Lower lobe of right lung (tissue), 2 donors: Measurements from ENCODE around the gene SYTL2. TPM values are rescaled to one million over a fixed set of nuclear protein-coding genes. Genes with fewer than 3 reads are reported as not detected.
A peak's percentile ranks its signal among the peaks of the same experiment; 100 is the strongest.
"Not testable (repeated sequence)": the region's sequence is repeated elsewhere in the genome, so short reads cannot be mapped to it uniquely, and the experiment has no call there.

Source experiments
- ATAC-seq, 2 donors: fragments of 200-7000 bp; cut with Tn5 transposase; one replicate each; pipeline ENCODE4 v1.9.1; 2020 to 2022; ENCODE audit warnings: mild to moderate bottlenecking in 2 of 2, moderate library complexity in 2 of 2
- DNase-seq: peaks from one replicate; pipeline ENCODE4 v3.0.0-alpha.2; 2020
- H3K27ac ChIP-seq: fragments of 200-600 bp; one replicate; pipeline ENCODE4 v1.8.0; 2022
- H3K27me3 ChIP-seq: fragments of 200-600 bp; one replicate; pipeline ENCODE4 v1.8.0; 2022; ENCODE audit warnings: low read depth
- H3K36me3 ChIP-seq: fragments of 200-600 bp; one replicate; pipeline ENCODE4 v1.8.0; 2022; ENCODE audit warnings: mild to moderate bottlenecking
- H3K4me1 ChIP-seq: fragments of 200-600 bp; one replicate; pipeline ENCODE4 v1.8.0; 2022
- H3K4me3 ChIP-seq: fragments of 200-600 bp; one replicate; pipeline ENCODE4 v1.8.0; 2022; ENCODE audit warnings: mild to moderate bottlenecking
- H3K9me3 ChIP-seq: fragments of 200-600 bp; one replicate; pipeline ENCODE4 v1.8.0; 2022
- intact Hi-C: fragments of 100-400 bp; cut with DNase I; formaldehyde crosslinking; loops from one replicate; pipeline ENCODE4 v1.11.0; 2022
- long read RNA-seq: library from polyadenylated mRNA; unstranded; transcript quantifications from one replicate; pipeline ENCODE4 v2.0.0, GENCODE V29; 2021
- total RNA-seq: library from RNA; stranded (reverse); fragmentation: NEBNext Ultra II Directional; extraction: Animal tissue kit (Norgen Biotek cat#: 25700); gene quantifications from one replicate; pipeline ENCODE4 v1.2.1, GENCODE V29; 2021
- TF ChIP-seq, protein P1 (sequence below): fragments of 200-600 bp; IDR thresholded peaks from one replicate; pipeline ENCODE4 v1.8.0; 2022; ENCODE audit warnings: antibody characterized with exemption, mild to moderate bottlenecking
- donor health status: DM: no; HTN: yes; CAD: no; lungs with severe emphysema.

Gene SYTL2, protein sequence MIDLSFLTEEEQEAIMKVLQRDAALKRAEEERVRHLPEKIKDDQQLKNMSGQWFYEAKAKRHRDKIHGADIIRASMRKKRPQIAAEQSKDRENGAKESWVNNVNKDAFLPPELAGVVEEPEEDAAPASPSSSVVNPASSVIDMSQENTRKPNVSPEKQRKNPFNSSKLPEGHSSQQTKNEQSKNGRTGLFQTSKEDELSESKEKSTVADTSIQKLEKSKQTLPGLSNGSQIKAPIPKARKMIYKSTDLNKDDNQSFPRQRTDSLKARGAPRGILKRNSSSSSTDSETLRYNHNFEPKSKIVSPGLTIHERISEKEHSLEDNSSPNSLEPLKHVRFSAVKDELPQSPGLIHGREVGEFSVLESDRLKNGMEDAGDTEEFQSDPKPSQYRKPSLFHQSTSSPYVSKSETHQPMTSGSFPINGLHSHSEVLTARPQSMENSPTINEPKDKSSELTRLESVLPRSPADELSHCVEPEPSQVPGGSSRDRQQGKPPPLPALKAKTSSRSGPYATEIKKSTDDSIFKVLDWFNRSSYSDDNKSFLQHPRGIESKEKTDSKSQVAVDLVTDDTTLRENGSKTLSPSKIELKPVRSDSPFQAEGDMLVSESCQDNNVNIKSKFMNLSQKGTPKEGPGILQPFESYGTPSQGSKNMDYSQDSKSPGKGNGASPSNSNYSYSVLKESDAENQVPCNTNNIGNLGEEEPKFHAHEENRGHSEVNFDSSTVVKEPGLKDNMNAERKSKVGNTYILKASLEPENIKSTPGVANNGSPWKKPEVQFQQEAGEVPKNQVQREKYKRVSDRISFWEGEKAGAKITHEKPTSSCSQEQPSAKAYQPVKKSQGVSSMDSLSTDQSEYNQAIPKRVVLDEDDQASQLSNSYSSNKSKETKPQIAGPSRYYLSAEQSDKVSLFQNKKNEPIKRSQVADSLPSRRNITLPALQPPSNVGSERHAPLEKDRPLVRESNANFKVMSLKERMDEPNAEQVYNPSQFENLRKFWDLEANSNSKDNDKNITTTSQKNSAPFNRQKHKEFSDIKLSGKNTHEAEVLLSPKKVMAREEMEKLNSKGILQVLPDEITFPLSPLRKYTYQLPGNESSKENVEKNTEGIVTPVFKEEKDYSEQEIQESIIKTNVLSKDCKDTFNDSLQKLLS (N-terminal part only)
- total RNA-seq = 23.6 TPM
- long read RNA-seq, full-length matches to known transcripts = 2 of 13 reads
- long read RNA-seq, partial matches to known transcripts = 5 of 13 reads
- long read RNA-seq, other reads (novel, unspliced or antisense) = 6 of 13 reads

DNA sequence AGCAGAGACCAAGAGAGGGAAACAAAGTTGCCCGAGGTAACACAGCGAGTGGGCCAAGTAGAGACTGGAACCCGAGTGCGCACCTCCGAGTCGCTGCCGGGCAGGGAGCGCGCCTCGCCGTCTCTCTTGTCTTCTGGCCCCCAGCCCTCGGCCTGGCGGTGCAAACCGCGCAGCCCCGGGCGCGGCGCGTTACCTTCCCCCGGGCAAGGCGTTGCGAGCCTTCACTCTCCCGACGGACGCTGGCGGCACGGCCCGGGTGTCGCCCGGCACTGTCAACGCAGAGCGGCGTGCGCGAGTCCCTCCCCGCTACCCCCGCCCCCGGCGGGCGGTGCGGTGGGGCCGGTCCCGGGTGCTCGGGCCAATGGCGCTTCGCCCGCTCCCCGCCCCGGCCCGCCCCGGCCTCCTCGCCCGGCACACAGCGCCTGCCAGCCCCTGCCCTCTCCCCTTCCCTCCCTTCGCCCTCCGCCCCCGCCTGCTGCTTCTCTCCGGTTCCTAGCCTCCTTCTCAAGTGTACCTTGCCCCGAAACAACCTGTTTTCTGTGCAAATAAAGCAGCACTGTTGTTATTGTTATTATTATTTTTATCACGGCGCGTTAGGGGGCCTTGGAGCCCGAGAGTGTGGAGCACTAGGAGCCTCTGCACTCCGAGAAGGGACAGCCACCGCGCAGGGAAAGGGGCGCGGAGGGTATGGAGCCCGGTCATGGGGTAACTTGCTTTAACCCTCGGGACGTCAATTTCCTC lies at the start of gene SYTL2:
SYTL2 (minus strand) TSS at position 271 of the 741 bp plus-strand sequence. CDS start 53,416 bp downstream, outside the sequence.
- Histone ChIP-seq H3K27ac (peak within 1 kb of the TSS; percentile 61), H3K27me3 (no peaks in the 10 kb centered on the region), H3K4me3 (peak within 1 kb of the TSS; percentile 69), H3K4me1 (peaks cover 14% of the 10 kb centered on the region), H3K9me3 (no peaks in the 10 kb centered on the region), H3K36me3 (no peaks in the 10 kb centered on the region)
- peak; percentile 78 for DNase-seq
- peak; percentile 96 to 98 for ATAC-seq
- intact Hi-C loops = no loop called here
- TF ChIP-seq, protein P1, sequence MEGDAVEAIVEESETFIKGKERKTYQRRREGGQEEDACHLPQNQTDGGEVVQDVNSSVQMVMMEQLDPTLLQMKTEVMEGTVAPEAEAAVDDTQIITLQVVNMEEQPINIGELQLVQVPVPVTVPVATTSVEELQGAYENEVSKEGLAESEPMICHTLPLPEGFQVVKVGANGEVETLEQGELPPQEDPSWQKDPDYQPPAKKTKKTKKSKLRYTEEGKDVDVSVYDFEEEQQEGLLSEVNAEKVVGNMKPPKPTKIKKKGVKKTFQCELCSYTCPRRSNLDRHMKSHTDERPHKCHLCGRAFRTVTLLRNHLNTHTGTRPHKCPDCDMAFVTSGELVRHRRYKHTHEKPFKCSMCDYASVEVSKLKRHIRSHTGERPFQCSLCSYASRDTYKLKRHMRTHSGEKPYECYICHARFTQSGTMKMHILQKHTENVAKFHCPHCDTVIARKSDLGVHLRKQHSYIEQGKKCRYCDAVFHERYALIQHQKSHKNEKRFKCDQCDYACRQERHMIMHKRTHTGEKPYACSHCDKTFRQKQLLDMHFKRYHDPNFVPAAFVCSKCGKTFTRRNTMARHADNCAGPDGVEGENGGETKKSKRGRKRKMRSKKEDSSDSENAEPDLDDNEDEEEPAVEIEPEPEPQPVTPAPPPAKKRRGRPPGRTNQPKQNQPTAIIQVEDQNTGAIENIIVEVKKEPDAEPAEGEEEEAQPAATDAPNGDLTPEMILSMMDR = peak; percentile 21

DNA sequence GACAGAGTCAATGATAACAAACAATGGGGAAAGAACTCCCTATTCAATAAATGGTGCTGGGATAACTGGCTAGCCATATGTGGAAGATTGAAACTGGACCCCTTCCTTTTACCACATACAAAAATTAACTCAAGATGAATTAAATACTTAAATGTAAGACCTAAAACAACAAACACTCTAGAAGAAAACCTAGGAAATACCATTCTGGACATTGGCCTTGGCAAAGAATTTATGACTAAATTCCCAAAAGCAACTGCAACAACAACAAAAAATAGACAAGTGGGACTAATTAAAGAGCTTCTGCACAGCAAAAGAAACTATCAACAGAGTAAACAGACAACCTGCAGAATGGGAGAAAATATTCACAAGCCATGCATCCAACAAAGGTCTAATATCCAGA lies 48.6 kb upstream of the SYTL2 start:
- H3K9me3 ChIP-seq, DNase-seq, ATAC-seq, intact Hi-C loops, H3K27ac ChIP-seq, H3K4me1 ChIP-seq, H3K36me3 ChIP-seq, H3K4me3 ChIP-seq, H3K27me3 ChIP-seq: not testable (repeated sequence)

DNA sequence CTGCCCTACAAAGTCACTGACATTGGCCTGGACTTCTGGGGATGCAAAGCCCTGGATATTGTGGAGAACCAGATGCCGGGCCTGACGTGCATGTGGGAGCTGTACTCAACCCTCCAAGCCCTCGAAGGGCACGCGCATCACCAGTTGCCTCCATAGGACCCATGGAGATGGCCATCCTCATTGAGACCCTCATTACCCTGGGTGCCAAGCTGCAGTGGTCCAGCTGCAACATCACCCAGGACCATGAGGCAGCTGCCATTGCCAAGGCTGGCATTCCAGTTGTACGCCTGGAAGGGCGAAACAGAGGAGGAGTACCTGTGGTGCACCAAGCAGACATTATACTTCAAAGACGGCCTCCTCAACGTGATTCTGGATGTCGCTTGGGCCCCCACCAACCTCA lies 46.2 kb upstream of the SYTL2 start:
- no peak for ATAC-seq
- no peak overlapping the region for H3K27ac ChIP-seq
- intact Hi-C loops = no loop called here

DNA sequence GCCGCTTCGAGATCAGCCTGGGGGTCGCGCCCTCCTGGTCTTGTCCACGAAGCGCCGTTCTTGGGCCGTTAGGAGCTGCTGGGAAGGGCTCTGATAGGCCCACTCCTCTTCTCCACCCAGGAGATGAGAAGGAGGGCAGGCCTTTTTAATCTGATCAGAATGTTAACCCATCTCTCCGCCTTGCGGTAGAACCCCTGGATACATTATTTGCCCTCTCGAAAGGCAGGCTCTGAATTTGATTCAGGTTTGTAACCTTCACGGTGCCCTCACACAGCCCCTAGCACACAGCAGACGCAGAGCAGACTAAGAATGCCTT lies 44.4 kb upstream of the SYTL2 start, which contains the start of gene CCDC83:
CCDC83 (plus strand) TSS at position 43 of the 316 bp plus-strand sequence. CDS start 9,741 bp downstream, outside the sequence.
- H3K36me3 ChIP-seq = no peaks in the 10 kb centered on the region
- H3K27me3 ChIP-seq = no peaks in the 10 kb centered on the region
- peak within 1 kb of the TSS; percentile 62 for H3K4me3 ChIP-seq
- DNase-seq (no peak), ATAC-seq (no peak)
- intact Hi-C loops = no loop called here
- peaks cover 7% of the 10 kb centered on the region for H3K4me1 ChIP-seq
- H3K27ac ChIP-seq = peak within 1 kb of the TSS; percentile 91
- H3K9me3 ChIP-seq = no peaks in the 10 kb centered on the region
- TF ChIP-seq, protein P1 = no peak

More for the DNA sequence above, 46.2 kb upstream of the SYTL2 start:
- no peak for DNase-seq
- Histone ChIP-seq H3K27me3 (no peaks in the 10 kb centered on the region), H3K36me3 (no peaks in the 10 kb centered on the region), H3K9me3 (no peaks in the 10 kb centered on the region), H3K4me1 (peaks cover 7% of the 10 kb centered on the region), H3K4me3 (no peak overlapping the region)
- TF ChIP-seq, protein P1 = no peak

DNA sequence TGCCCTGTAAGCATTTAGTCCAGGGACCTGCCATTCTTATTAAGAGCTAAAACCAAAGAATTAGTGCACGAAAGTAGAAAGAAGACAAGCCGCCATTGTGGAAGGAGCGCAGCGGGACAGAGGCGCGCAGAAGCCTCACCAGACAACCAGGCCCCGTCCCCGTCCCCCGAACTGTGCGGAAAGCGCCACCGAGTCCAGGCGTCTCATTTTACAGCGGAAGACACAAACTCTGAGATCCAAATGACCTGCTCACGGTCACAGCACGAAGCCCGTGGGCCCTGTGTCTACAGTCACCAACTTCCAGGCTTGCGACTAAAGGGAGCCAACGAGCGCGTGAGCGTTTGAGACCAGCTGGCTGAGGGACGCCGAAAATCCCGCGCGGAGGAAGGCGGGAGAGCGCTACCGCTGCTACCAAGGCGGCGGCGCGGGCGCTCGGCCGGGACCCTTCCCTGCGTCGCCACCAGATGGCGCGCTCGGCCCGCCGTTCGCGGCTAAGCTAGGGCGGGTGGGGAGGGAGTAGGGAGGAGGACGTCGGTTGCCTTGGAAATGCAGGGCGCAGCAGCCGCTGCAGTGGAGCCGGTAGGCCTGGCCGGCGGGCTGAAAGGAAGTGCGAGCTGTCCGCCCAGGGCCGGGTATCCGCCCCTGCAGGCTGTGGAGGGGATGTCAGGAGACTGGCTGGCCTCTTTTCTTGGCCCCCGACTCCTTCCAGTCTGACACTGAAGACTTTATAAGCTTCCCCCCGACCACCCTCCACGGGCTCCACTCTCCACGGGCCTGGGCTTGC lies 43.8 kb upstream of the SYTL2 start:
- DNase-seq = peak; percentile 96
- no peaks in the 10 kb centered on the region for H3K36me3 ChIP-seq
- peak; percentile 99 for ATAC-seq
- H3K27ac ChIP-seq = peak overlapping the region; percentile 91
- intact Hi-C loops = no loop called here
- peak overlapping the region; percentile 62 for H3K4me3 ChIP-seq
- no peaks in the 10 kb centered on the region for H3K9me3 ChIP-seq
- TF ChIP-seq, protein P1 = peak; percentile 95
- no peaks in the 10 kb centered on the region for H3K27me3 ChIP-seq
- peaks cover 7% of the 10 kb centered on the region for H3K4me1 ChIP-seq
